Stimulated activated CD8-positive, alpha-beta memory T cell treated with anti-CD3 and anti-CD28 coated beads, Interleukin-2, amount 100 ng/mL, for 48 hours (primary cell): ENCODE data around the gene SV2B.

Experiments
- DNase-seq, 2 donors: peaks; one replicate each; pipeline ENCODE4 v3.0.0-alpha.2; 2020; ENCODE audit warnings: low read depth in 2 of 2

Gene SV2B

DNA sequence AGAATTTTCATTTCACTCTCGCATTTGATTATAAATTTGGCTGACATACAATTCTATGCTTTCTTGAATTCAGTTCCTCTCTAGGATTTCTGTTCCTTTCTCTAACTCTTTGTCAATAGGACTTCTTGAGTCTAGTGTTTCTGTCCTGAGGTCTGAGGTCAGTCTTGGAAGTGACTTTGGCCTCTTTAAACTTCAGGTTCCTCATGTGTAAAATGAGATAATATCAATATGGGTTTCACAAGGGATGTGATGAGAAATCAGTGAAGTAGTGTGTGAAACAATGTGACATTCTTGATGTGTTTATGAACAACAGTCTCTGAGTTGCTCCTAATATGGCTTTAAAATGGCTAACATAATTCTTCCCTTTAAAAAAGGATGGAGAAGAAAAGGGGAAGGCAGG, 92.2 kb downstream of the SV2B start:
- no peak for DNase-seq

- DNase-seq: no peak
Observed at GRCh38 chr15:91192690-91193377, 92.8 kb downstream of the SV2B start.

- DNase-seq: no peak
Observed at GRCh38 chr15:91193378-91193720, 93.3 kb downstream of the SV2B start.

- DNase-seq: no peak
Observed at GRCh38 chr15:91196127-91196526, 96.1 kb downstream of the SV2B start.

GRCh38 chr15:91196768-91197167, 96.7 kb downstream of the SV2B start:
- no peak for DNase-seq

DNA sequence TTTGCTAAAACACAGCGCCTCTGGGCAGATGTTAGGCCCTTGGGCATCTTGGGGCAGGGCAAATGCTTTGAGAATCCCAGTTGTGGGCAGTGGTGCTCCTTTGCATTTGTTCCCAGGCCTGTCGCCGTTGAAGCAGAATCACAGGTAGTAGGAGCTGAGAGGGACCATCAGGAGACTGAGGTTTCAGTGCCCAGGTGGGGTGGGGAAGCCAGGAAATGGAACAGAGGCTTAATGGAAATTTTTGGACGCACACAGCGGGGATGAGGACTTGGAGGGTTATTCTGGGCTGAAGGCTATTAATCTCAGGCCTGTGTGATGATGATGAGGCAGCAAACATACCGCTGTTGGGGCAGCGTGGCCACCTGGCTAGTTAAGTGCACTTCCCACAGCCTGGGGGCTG, 99.5 kb downstream of the SV2B start:
- no peak for DNase-seq

DNA sequence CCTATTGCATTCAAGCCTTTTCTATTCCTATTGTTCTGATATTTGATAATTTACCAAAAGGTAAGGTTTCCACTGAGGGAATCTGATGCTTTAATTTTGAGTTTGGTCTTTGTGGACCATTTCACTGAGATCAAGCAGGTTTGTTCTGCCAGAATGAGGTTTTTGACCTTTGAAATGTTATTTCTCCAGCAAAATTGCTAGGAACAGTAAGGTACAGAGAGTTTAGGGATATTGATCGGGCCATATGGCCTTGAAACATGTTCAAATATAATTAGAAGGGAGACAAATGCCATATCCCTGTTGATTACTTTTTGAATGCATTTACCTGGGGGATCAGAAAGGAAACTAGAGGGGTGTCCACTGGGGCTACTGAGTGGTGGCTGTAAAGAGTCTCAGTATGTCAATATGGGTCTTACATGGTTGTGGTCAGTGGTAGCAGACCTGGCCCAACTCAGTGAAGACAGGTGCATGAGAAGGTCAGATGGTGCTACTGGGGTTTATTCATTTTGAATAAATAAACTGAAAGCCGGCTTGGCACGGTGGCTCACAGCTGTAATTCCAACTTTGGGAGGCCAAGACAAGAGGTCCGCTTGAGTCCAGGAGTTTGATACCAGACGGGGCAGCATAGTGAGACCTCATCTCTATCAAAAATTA, 100.2 kb downstream of the SV2B start:
- DNase-seq: no peak

GRCh38 chr15:91202510-91203102, 102.5 kb downstream of the SV2B start:
- DNase-seq: no peak

GRCh38 chr15:91203619-91204203, 103.7 kb downstream of the SV2B start:
- no peak for DNase-seq

DNA sequence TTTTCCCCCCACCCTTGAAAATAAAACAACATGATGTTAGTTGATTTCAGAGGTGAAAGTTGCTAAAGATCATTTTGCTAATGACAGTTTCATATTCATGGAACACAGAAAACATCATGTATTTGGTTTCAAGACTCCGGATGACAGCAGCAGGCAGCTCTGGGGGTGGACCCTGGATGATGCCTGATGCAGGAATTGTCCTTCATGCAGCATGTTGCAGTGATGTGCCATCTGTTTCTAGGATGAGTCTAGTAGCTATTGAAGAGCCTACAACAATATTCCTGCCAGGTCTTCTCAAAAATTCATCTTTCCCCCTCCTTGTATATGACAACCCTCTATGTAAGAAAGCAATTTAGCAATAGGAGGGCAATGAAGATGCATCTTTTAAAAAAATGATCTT, 108.3 kb downstream of the SV2B start:
- DNase-seq: no peak

DNA sequence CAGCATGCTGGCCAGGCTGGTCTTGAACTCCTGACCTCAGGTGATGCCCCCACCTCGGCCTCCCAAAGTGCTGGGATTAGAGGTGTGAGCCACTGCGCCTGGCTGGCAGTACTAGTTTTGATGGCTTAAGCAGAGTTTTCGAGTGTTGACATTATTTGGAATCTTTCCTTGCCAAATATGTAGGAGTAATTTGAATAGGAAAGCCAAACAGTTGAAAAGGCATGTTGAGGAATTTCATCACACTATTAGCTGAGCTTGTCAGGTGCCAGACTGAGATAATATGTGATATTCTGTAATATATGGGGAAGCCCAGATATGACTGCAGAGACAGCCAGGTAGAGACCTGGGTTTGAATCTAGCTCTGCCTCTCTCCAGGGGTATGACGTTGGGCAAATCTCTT, 109.3 kb downstream of the SV2B start:
- no peak for DNase-seq

DNA sequence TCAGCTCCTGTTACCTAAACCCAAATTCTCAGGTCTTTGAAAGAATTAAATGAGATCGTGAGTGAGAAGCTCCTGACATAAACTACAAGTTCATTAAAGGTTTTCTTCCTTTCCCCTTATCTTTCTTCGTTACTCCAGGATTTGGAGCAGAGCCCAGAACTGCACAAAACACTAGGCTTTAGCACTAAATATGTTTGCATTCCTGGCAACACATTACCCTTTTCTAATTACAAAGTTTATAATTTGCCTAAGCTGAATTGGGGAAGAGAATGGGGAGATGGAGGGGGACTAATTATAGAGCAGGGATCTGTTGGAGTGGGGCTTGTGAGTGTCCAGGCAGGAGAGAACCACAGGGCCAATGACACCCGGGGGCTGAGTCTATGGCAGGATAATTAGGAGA, 109.7 kb downstream of the SV2B start:
- no peak for DNase-seq

DNA sequence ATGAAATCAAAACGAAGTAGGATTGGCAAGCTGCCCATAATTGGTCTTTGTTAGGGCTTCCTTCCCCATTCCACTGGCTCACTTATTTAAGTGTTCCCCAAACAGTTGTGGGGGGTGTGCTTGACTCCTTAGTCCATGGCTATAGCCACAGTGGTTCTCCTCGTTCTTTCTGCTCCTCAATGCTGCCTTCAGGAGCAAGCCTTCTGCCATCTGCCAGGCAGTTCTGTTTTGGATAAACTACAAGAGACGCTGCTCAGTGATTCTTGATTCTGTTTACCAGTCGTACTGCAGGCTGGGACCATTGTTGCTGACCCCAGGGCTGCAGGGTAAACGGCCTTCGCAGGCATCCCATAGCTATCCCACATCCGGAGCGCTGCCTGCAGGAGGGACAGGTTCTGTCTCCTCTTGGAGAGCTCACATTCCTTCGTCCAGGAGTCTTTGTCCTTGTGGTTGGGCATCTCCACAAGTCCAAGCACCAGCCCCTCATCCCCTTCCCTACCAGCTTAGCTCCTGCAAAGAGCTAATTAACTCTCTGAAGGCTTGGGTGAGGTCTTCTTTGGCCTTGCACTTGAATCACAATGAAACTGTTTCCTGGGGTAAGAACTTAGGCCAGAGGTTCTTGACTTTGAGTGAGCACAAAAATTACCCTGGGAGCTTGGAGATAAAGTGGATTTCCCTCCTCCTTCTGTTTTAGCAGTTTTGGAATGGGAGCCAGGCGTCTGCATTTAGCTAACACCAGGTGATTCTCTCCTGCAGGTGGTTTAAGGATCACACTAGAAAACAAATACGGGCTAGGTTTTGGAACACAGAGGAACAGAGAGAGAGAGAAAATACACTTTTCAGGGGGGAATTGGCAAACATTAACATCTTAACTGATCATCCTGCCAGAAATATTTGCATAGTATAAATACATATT, 114.9 kb downstream of the SV2B start:
- no peak for DNase-seq

GRCh38 chr15:91216000-91216399, 115.9 kb downstream of the SV2B start:
- no peak for DNase-seq

DNA sequence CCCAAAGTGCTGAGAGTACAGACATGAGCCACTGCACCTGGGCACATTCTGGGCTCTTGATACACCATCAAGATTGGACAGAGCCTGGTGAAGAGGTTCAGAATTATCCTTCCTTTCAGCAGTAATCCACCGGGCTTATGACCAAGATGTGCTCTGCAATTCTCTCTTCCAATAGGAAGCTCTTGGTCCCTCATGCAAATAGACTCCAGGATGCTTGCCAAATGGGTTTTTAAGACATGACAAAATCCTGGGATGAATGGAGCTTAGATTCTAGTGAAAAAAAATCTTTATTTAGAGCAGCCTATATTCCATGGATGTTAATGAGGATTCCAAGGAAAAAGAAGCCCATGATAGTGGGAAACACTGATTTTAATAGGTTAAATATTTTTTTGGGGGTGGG, 119.1 kb downstream of the SV2B start:
- DNase-seq: no peak

DNA sequence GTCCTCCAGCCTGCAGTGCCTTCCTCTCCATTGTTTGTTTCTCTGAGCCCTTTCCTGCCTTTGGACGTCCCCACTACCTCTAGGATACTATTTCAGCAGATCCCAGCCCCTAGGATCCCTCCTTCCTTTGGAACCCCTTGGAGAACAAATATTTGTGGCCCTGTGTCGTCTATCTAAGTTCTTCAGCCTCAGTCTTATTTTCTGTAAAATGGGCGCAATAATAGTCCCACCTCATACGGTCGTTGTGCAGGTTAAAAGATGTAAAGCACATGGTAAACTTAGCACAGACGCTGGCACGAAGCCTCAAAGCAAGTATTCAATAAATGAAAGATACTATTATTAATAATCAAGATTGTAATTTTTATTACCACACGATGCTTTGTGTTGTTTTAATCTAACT, 122.0 kb downstream of the SV2B start:
- DNase-seq: no peak

GRCh38 chr15:91223863-91224262, 123.8 kb downstream of the SV2B start:
- DNase-seq: no peak

DNA sequence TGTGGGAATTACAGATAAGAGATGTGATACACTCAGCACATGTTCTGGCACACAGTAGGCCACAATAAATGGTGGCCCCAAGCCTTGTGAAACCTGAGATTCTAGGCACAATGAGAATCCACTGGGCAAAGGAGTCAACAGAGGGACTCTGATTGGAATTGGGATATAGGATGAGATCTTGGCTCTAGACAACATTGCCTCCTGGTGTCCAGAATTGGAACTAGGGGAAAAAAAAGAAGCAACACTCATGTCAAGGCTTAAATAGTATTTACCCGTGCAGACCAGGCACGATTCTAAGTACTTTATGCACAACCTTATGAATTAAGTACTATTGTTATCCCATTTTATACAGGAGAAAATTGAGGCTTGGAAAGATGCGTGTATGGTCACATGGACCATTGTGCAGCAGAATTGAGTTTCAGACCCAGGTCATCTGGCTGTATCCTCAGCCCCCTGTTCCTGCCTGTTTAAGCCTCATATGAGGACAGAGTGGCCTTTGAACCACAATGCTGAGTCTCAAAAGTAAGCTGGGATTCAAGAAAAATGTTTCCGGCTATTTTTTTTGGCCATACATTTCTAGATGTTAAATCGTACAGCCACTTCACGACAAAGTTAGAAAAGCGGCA, 124.8 kb downstream of the SV2B start:
- DNase-seq: no peak

DNA sequence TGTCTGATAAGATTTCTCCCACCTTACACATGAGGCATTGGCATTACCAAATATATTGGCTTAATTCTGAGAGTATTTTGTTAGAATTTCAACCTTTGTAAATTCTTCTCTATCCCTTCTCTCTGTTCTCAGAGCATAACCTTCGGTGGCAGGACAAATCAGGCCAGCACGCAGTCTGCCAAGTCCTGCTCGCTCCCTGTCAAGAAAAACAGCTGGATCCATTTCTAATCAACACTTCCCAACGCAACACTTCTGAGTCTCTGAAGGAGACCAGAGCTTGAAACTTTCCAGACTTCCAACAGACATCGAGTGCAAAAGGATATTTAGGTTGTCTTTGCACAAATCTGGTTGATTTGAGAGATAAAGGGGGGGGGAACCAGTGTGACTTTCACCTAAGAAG, 125.7 kb downstream of the SV2B start:
- no peak for DNase-seq

DNA sequence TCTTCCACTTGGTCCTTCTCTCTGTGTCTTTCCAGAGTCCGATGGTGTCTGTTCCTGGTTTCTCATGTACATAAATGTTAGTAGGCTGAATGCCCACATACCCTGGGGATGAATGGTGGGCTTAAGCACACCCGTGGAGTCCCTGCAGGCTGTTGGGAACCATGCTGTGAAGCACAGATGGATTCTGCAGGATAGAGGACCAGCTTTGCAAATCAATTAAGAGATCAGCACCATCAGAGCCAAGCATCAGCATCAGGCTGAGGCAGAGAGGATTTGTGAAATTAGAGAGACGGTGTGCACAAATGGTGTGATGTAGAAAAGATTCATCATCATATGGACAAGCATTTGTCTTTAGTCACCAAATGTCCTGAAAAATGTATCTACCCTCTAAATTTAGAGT, 127.1 kb downstream of the SV2B start:
- DNase-seq: no peak

DNA sequence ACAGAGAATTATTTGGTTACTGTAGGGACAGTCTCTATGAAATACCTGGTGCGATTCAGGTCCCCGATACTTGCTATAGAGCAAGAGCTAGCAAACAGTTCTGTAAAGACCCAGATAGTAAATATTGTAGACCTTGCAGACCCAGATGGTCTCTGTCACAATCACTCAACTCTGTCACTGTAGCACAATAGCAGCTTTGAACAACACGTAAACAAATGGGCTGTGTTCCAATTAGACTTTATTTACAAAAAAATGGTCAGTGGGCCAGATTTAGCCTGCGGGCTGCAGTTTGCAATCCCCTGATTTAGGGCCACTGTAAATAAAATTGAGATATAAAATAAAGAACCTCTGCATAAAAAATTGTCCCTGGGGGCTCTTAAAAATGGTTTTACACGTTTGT, 127.7 kb downstream of the SV2B start:
- DNase-seq: no peak

DNA sequence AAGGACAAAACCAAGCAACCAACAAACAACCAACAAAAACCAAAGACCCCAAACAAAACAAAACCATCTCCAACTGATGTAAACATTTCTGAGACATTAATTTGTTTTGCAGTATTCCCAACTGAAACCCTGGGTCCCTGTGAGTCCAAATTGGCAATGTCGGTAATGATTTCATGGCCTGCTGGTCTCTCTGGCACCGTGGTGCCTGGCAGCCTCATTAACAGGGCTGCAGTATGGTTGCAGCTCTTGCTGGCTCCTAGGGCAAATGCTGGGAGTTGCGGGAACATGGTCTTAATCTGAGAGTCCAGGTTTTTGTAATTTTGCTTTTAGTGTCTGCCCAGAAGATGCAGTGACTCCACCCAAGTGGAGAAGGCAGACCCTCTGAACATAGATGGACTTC, 128.3 kb downstream of the SV2B start:
- DNase-seq: no peak
